ENCODE data around the gene SKIDA1.

The SKIDA1 gene

DNA sequence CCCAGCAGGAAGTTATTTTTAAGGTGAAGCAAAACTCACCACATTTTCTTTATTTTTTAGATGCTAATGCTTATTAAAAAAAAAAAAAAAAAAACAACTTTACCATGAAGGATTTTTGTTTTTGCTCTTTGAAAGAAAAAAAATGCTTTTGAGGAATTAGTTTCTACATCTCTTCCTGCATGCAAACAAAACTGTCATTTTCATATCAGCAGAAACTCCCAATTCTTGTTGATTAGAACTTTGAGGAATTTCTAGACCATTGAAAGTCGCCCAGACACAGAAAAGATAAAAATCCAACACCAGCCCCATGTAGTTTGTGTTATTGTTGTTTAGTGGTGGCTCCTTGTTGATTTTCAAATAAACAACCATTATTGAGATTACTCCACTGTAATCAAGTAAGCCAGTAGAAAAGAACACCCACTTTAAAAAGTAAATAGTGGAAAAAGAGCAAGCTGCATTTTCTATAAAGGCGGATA lies 14.3 kb downstream of the SKIDA1 start:
- H3K4me3 ChIP-seq (replicated peaks; ENCODE audit: low read depth, low read length), result no peak overlapping the region
- DNase-seq (ENCODE audit: low read depth), result no peak
- TF ChIP-seq CTCF (IDR thresholded peaks at IDR 0.05; ENCODE audit: low read length, missing control alignments), result no peak

GRCh38 chr10:21510241-21511094 lies 15.0 kb downstream of the SKIDA1 start:
- H3K4me3 ChIP-seq (replicated peaks; ENCODE audit: low read depth, low read length), result peak overlapping the region; percentile 22
- no peak for TF ChIP-seq CTCF (IDR thresholded peaks at IDR 0.05; ENCODE audit: low read length, missing control alignments)
- DNase-seq (ENCODE audit: low read depth), result no peak

- no peak for DNase-seq (ENCODE audit: low read depth)
- no peak for TF ChIP-seq CTCF (IDR thresholded peaks at IDR 0.05; ENCODE audit: low read length, missing control alignments)
- H3K4me3 ChIP-seq (replicated peaks; ENCODE audit: low read depth, low read length), result peak overlapping the region; percentile 22
Measured at GRCh38 chr10:21509341-21510240, 15.9 kb downstream of the SKIDA1 start.

DNA sequence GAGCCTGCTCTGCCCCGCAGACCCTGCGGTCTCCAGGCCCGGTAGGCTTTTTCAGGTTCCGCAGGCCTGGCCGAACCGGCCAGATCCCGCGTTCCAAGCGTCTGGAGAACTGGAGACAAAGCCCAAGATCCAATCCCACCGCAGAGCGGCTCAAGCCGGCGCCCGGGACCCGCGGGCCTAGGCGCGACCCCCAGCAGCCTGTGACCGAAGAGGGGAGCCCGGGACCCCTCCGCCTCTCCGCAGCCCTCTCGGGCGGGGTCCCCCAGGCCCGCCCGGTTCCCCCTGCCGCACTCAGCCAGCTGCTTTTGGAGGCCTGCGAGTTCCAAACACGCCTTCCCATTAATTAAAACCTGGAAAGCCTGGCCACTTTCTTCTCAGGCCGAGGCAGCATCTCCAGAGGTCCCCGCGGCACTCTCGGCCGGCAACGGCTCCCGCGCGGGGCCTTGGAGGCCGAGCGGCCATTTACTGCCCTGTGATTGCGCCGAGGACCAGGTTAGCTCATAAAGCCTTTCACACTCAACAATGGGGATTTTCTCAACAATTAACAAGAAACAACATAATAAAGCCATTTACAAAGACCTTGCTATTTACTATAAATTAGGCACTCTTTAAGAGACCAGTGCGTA lies 16.7 kb downstream of the SKIDA1 start:
- no peak for DNase-seq (ENCODE audit: low read depth)
- TF ChIP-seq CTCF (IDR thresholded peaks at IDR 0.05; ENCODE audit: low read length, missing control alignments), result no peak
- H3K4me3 ChIP-seq (replicated peaks; ENCODE audit: low read depth, low read length), result no peak overlapping the region

DNA sequence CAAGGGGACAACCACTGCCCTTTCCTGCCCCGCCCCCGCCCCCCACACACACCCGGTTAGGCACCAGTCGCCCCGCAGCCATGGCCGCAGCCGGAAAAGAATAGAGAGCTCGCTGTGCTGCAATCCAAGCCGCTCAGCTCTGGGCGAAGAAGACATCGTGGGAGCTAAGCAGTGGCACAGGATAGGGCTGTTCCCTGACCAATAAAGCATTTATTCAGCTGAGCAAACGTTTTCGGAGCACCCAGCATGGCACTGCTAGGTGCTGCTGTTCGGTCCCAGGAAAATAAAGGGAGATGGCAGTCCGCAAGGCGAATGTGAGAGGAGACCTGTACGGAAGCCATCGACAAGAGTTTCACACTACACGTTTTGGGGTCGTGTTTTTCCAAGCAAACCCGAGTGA lies 18.3 kb downstream of the SKIDA1 start:
- no peak for TF ChIP-seq CTCF (IDR thresholded peaks at IDR 0.05; ENCODE audit: low read length, missing control alignments)
- DNase-seq (ENCODE audit: low read depth), result no peak
- H3K4me3 ChIP-seq (replicated peaks; ENCODE audit: low read depth, low read length), result no peak overlapping the region

GRCh38 chr10:21506351-21506750 lies 19.1 kb downstream of the SKIDA1 start:
- no peak for TF ChIP-seq CTCF (IDR thresholded peaks at IDR 0.05; ENCODE audit: low read length, missing control alignments)
- DNase-seq (ENCODE audit: low read depth), result no peak
- H3K4me3 ChIP-seq (replicated peaks; ENCODE audit: low read depth, low read length), result no peak overlapping the region
